Right atrium auricular region (tissue), 2 donors: ENCODE results near the gene RAMP2. TPM values are rescaled to one million over a fixed set of nuclear protein-coding genes. Genes with fewer than 3 reads are reported as not detected.

Source experiments
- DNase-seq: peaks from one replicate; pipeline ENCODE4 v3.0.0-alpha.2; 2019; ENCODE audit warnings: low spot score
- H3K27ac ChIP-seq, 2 donors: fragments of 200-600 bp; sonication (generic); 1 replicate in 1 of 2; 2 replicates in 1 of 2; pipeline ENCODE4 v1.5.1; 2016 to 2019
- H3K27me3 ChIP-seq, 2 donors: fragments of 200-600 bp; sonication (generic); one replicate each; pipeline versions ENCODE4 v1.5.1 to v1.6.0; 2017 to 2019
- H3K36me3 ChIP-seq: fragments of 200-600 bp; sonication (generic); one replicate; pipeline ENCODE4 v1.5.1; 2016
- H3K4me1 ChIP-seq, 2 donors: fragments of 200-600 bp; sonication (generic); one replicate each; pipeline versions ENCODE4 v1.5.1 to v1.6.0; 2017 to 2019
- H3K4me3 ChIP-seq, 2 donors: fragments of 200-600 bp; sonication (generic); 1 replicate in 1 of 2; 2 replicates in 1 of 2; pipeline ENCODE4 v1.5.1; 2017 to 2019; ENCODE audit warnings: mild to moderate bottlenecking in 1 of 2, moderate library complexity in 1 of 2
- H3K9me3 ChIP-seq, 2 donors: fragments of 200-600 bp; sonication (generic); one replicate each; pipeline ENCODE4 v1.5.1; 2019
- total RNA-seq, 2 donors: library from RNA; depleted of rRNA; stranded (reverse); fragments of >200 nt; gene quantifications; one replicate each; pipeline ENCODE4 v1.1.0, GENCODE V29; 2016
- TF ChIP-seq, protein P1 (sequence below), 2 donors: fragments of 200-600 bp; sonication (generic); IDR thresholded peaks; one replicate each; pipeline ENCODE4 v1.5.1; 2019; ENCODE audit warnings: antibody characterized with exemption in 2 of 2

The RAMP2 gene
- total RNA-seq, 2 donors from 2014 or later: 28.9 to 35.2 TPM

GRCh38 chr17:42780851-42781638 lies 20.0 kb downstream of the RAMP2 start:
- Histone ChIP-seq H3K27ac (no peak overlapping the region), H3K4me3 (peak overlapping the region; percentile 23 to 48), H3K9me3 (no peaks in the 10 kb centered on the region), H3K27me3 (peaks cover 17 to 20% of the 10 kb centered on the region in 2 donors), H3K4me1 (peaks cover 0 to 18% of the 10 kb centered on the region in 2 donors), H3K36me3 (peaks cover 34% of the 10 kb centered on the region)
- TF ChIP-seq, protein P1, sequence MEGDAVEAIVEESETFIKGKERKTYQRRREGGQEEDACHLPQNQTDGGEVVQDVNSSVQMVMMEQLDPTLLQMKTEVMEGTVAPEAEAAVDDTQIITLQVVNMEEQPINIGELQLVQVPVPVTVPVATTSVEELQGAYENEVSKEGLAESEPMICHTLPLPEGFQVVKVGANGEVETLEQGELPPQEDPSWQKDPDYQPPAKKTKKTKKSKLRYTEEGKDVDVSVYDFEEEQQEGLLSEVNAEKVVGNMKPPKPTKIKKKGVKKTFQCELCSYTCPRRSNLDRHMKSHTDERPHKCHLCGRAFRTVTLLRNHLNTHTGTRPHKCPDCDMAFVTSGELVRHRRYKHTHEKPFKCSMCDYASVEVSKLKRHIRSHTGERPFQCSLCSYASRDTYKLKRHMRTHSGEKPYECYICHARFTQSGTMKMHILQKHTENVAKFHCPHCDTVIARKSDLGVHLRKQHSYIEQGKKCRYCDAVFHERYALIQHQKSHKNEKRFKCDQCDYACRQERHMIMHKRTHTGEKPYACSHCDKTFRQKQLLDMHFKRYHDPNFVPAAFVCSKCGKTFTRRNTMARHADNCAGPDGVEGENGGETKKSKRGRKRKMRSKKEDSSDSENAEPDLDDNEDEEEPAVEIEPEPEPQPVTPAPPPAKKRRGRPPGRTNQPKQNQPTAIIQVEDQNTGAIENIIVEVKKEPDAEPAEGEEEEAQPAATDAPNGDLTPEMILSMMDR (IDR thresholded peaks at IDR 0.05): no peak
- no peak for DNase-seq

DNA sequence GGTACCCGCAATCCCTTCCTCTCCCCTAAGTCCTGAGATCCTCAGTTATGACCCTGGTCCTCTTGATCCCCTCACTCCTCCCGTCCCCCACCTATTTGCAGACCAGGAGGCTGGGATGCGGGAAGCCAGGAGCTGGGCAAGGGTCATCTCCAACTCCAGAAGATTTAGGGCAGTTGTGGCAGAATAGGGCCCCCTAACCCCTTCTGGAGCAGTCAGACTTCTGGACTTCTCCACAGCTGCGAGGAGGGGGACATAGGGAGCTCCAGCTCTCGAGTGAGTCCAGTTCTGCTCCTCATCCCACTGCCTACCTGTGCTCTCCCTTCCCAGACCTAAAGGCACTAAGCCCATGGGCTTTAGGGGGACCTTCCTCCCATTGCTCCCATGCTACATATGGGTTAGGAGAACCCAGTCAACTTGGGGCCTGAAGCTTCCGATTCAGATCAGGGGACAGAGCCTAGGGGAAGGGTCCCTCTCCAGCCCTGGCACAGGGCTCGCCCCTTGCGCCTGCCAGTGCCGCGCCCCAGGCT lies 20.7 kb downstream of the RAMP2 start:
- TF ChIP-seq, protein P1 (IDR thresholded peaks at IDR 0.05): no peak
- H3K9me3 ChIP-seq: no peaks in the 10 kb centered on the region
- H3K36me3 ChIP-seq: peaks cover 28% of the 10 kb centered on the region
- no peak overlapping the region for H3K27ac ChIP-seq
- no peak for DNase-seq
- peaks cover 17 to 20% of the 10 kb centered on the region in 2 donors for H3K27me3 ChIP-seq
- no peak overlapping the region for H3K4me3 ChIP-seq
- H3K4me1 ChIP-seq: peaks cover 0 to 18% of the 10 kb centered on the region in 2 donors

DNA sequence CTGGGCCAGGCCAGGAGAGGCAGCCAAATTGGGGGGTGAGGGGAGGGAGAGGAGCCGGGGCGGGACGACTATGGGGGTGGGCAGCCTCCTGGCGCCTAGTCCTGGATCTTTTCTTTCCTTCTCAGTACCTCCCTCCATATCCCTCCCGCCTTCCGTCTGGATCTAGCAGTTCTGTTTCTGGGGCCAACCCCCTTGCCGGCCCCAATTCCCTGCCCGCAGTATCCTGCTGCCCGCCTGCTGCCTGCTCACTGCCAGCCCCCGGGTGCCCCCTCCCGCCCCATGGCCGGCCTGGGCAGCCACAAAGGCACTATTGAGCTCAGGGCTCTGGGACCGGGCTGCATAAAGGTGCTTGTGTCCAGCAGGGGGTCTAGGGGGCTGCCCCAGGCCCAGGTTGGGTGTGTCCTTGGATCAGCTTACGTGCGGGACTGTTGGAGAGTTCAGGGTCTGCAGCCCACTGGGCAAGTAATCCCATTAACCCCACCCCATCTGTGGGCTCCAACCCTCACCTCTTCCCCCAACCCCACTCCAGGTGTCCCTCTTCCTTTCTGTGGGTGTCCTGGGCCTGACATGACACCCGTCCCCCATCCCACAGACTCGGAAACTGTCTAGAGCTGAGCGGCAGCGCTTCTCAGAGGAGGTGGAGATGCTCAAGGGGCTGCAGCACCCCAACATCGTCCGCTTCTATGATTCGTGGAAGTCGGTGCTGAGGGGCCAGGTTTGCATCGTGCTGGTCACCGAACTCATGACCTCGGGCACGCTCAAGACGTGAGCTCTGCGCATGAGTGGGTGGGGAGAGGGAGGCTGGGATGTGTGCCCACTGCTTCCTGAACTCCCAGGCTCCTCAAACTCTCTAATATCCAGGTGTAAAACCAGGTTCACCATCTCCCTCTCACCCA lies 21.4 kb downstream of the RAMP2 start:
- Histone ChIP-seq H3K27me3 (peaks cover 17 to 20% of the 10 kb centered on the region in 2 donors), H3K9me3 (no peaks in the 10 kb centered on the region), H3K4me3 (no peak overlapping the region), H3K4me1 (peaks cover 0 to 18% of the 10 kb centered on the region in 2 donors), H3K36me3 (peaks cover 21% of the 10 kb centered on the region), H3K27ac (no peak overlapping the region)
- no peak for DNase-seq
- TF ChIP-seq, protein P1 (IDR thresholded peaks at IDR 0.05): no peak

GRCh38 chr17:42783062-42783790 lies 22.2 kb downstream of the RAMP2 start:
- Histone ChIP-seq H3K4me3 (no peak overlapping the region), H3K27ac (no peak overlapping the region), H3K9me3 (no peaks in the 10 kb centered on the region), H3K27me3 (peaks cover 17 to 20% of the 10 kb centered on the region in 2 donors), H3K4me1 (peaks cover 0 to 18% of the 10 kb centered on the region in 2 donors), H3K36me3 (peaks cover 15% of the 10 kb centered on the region)
- TF ChIP-seq, protein P1 (IDR thresholded peaks at IDR 0.05): no peak
- no peak for DNase-seq

GRCh38 chr17:42783791-42784138 lies 22.7 kb downstream of the RAMP2 start:
- Histone ChIP-seq H3K4me3 (no peak overlapping the region), H3K4me1 (peaks cover 0 to 18% of the 10 kb centered on the region in 2 donors), H3K36me3 (peaks cover 10% of the 10 kb centered on the region), H3K9me3 (no peaks in the 10 kb centered on the region), H3K27ac (no peak overlapping the region), H3K27me3 (peaks cover 17 to 20% of the 10 kb centered on the region in 2 donors)
- DNase-seq: no peak
- TF ChIP-seq, protein P1 (IDR thresholded peaks at IDR 0.05): no peak
